Measurements from ENCODE around the gene NPHP4.

NPHP4 gene

DNA sequence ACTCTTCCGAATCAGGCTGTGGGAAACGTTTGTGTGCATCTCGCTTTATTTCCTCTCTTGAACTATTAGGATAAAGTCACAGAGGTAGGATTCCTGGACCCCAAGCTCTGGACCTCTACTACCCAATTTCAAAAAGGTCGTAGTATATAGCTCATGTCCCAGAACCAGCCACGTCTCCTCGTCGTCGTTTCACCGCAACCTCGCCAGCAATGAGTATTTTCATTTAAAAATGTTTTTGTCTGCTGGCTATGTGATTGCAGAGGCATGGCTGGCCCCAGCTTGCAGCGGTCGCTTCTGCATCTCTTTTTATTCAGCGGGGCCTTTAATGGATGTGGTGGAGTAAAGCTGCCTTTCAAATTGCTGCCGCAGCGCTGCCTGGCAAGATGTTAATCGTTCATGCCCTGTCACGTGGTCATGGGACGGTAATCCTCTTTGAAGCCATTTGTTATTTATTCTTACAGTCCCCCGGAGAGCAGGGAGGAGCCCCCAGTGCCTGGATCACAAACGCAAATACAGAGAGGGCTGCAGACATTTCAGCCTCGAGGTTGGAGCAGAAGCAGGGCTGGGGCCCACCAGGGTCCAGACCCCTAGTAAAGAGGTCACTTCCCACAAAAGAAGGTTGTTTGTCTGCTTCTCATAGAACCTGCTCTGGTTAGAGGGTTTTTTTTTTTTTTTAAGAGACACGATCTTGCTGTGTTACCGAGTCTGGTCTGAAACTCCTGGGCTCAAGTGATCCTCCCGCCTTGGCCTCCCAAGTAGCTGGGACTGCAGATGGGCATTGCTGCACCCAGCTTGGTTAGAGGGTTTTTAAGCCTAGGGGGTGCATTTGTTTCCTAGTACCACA lies 11.6 kb upstream of the NPHP4 start:
- no peak for DNase-seq (ENCODE audit: low read depth in 2 of 2)

DNA sequence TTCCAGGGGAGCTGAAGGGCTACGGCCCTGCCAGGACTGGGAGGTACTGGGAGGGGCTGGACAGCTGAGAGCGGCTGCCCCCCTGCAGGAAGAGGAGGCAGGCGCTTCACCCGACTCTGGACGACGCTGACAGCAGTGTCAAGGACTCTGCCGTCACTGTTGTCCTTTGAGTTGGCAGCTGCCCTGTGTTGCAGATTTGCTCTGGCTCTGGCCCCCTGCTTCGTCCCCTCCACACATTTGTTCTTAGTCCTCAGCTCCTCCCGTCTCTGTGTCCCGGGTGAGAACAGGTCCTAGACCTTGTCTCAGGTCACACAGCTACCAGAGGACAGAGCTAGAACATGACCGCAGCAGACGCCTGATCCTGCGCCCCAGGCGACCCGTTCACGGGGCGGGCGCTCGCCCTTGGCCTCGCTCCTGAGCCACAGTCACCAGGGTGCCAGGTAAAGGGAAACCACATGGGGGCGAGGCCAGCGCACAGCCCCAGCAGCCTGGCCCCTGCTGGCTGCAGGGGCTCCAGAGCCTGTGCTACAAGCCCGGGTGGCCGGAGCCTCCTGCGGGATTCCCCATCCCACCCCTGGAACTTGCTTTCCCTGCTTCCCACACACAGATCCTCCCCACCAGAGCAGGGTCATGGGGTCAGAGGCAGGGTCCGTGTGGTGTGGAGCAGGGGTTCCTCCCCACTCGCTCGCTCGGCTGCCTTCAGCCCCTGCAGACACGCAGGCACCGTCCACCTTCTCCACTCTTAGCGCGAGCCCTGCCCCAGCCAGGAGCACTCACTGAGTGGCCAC lies 10.7 kb upstream of the NPHP4 start:
- no peak for DNase-seq (ENCODE audit: low read depth in 2 of 2)

- DNase-seq (ENCODE audit: low read depth in 2 of 2) = no peak
Measured at GRCh38 chr1:6001992-6002576, 9.9 kb upstream of the NPHP4 start.

GRCh38 chr1:6000444-6001288 lies 8.4 kb upstream of the NPHP4 start:
- no peak for DNase-seq (ENCODE audit: low read depth in 2 of 2)

DNA sequence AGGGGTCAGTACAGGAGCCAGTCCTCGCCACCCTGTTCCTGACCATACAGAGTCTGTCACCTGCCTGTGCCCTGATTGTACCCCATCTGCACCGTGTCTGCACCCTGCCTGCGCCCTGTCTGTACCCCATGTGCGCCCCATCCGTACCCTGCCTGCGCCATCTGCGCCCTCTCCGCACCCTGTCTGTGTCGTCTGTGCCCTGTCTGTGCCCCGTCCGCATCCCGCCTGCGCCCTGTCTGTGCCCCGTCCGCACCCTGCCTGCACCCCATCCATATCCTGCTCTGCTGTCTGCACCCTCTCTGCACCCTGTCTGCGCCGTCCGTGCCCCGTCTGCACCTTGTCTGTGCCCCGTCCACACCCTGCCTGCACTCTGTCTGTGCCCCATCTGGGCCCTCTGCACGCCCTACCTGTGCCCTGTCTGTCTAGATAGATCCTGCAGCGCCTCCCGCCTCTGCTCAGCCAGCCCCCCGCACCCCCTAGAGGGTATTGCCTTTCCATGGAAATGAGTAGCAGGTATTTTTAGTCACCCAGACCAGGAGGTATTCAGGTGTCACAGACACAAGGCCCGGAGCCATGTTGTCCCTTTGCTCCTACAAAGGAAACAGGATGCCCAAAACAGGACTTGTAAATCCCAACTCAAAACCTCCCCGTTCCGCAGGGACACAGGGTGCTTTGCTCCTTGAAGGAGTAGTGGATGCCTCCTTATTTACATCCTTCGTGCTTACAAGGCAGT lies 7.7 kb upstream of the NPHP4 start:
- DNase-seq (ENCODE audit: low read depth in 2 of 2) = no peak

- no peak for DNase-seq (ENCODE audit: low read depth in 2 of 2)
Measured at GRCh38 chr1:5998906-5999301, 6.7 kb upstream of the NPHP4 start.

GRCh38 chr1:5998051-5998905 lies 6.1 kb upstream of the NPHP4 start:
- DNase-seq (ENCODE audit: low read depth in 2 of 2) = no peak

DNA sequence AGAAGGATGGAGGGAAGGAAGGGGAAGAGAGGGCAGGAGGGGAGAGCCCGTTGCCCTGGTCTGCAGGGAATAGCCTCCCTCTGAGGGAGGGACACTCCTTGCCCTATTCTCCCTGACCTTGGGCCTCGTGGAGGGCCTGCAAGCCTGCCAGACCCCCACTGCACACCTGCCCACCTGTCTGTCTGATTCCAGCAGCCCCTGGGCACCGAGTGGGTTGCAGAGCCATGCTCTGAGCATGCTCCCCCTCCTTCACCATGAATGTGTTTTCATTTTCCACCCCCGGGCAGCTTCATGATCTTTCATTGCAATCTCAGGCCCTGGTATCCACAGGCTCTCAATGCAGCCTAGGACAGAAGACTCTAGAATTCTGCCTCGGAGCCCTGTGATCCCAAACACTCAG lies 5.1 kb upstream of the NPHP4 start:
- DNase-seq (ENCODE audit: low read depth in 2 of 2) = no peak

GRCh38 chr1:5996641-5997270 lies 4.5 kb upstream of the NPHP4 start:
- no peak for DNase-seq (ENCODE audit: low read depth in 2 of 2)

- no peak for DNase-seq (ENCODE audit: low read depth in 2 of 2)
Measured at GRCh38 chr1:5995871-5996630, 3.8 kb upstream of the NPHP4 start.

- DNase-seq (ENCODE audit: low read depth in 2 of 2) = peak; percentile 50
Measured at GRCh38 chr1:5994713-5995621, 2.7 kb upstream of the NPHP4 start.

DNA sequence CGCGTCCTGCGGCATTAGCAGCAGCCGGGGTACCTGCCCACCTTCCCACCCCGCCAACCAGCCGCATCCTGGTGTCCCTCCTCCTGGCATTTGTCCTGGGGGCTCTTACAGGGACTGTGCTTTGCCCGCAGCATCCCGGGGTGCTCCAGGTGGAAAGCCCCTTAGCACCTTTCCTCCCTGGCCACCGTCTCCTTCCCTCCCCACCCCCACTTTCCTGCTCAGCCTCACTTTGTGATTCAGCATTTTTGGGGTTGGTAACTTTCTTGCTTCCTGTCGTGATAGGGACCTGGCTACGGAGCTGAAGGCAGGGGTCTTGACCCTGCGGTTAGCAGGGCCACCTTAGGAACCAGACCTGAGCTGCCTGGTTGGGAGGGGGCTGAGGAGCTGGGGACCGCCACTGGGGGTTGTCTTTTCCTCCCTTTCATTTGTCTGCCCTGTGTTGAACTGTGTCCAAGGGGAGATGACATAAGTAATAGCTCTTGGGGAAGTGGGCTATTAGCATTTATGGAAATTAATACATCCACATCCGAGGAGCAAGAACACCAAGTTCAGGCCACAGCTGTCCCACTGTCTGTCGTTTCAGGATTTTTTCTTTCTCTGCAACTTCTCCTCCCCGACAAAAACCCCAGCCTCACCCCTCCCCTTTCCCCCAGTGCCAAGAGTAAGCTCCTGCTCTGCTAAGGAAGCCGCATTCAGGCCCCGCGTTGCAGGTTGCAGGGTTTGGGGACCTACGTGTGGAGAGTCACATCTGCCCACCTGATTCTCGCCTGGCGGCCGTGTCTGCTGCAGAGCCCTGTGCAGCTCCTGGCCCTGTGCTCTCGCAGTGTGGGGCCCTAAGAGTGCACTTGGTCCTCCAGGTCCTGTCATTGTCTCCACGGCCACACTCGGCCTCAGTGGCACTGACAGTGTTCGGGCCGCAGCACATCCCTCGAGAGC lies 1.6 kb upstream of the NPHP4 start:
- no peak for DNase-seq (ENCODE audit: low read depth in 2 of 2)

DNA sequence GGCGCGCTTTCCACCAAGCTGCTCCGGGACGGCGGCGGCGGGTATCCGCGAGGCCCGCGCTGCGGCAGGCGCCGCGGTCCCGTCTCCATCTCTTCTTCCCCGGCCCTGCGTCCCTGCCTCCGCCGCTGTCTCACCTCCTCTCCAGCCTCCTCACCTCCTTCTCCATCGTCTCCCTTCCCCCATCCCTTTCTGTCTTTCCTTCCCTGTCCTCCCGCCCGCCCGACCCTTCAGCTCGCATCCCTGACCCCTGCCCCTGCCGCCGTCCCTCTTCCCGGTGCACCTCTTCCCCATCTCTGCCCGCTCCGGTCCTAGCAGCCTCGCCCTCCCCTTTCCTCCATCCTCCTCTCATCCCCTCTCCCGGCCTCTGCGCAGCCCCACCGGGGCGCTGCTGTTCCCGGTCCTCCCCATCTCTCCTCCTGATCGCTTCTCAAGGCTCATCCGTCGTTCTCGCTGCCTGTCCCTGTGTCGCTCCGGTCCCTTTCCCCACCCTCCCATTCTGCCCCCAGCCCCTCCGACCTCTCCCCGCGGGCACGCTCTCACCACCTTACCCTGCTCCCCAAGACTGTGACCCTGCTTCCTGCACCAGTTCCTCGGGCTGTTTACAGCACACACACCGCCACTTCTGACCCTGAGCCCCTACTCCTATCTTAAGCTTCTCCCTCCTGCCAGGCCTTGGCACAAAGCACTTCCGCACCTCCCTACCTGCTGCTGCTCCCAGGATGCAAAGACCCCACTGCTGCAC lies 760 bp upstream of the NPHP4 start:
- DNase-seq (ENCODE audit: low read depth in 2 of 2) = no peak

DNA sequence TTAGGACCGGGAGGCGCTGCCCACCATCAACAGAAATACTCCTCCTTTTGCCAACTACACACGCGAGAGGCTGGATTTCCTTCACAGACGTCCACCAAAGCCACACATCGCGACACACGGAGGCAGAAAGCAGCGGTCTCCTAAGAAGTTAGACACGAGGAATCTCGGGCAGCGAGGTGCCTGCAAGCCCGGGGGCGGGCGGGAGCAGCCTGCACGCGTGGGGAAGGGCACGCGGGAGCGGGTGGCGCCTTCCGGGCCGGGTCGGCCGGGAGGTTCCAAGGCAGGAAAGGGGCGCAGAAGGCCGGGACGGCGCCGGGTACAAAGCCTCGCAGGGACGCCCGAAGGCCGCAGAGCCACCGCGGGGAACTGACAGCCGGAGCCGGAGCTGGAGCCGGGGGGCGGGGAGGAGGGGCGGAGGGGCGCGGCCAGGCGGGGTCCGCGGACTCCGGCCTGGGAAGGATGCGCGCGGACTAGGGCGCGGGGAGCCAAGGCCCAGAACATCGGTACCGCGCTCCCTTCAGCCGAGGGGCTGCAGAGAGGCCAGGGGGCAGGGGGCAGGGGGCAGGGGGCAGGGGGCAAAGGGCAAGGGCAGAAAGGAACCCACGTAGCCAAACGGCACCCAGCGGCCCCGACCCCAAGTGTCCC lies 722 bp downstream of the NPHP4 start:
- DNase-seq (ENCODE audit: low read depth in 2 of 2) = peak in 1 of 2 donors; percentile 25

GRCh38 chr1:5990913-5991312 lies 1.3 kb downstream of the NPHP4 start:
- DNase-seq (ENCODE audit: low read depth in 2 of 2) = no peak

Data from stimulated activated CD8-positive, alpha-beta memory T cell treated with anti-CD3 and anti-CD28 coated beads, Interleukin-7, amount 100 ng/mL, for 4 hours (primary cell).